Heart left ventricle (tissue), 16 donors: Measurements from ENCODE around the gene GGT6. TPM values are rescaled to one million over a fixed set of nuclear protein-coding genes. Genes with fewer than 3 reads are reported as not detected.

Experiments used
- ATAC-seq, 4 donors: fragments of 200-7000 bp; cut with Tn5 transposase; one replicate each; pipeline ENCODE4 v1.9.1; 2020 to 2022; ENCODE audit warnings: moderate library complexity in 4 of 4, mild to moderate bottlenecking in 3 of 4, moderate number of reproducible peaks in 1 of 4
- DNase-seq, 5 donors: peaks; one replicate each; pipeline ENCODE4 v3.0.0-alpha.2; 2020
- H3K27ac ChIP-seq, 12 donors: fragments of 200-600 bp; sonication (generic) in 4 of 12; one replicate each; pipeline versions ENCODE4 v1.5.0 to v1.8.0; 2016 to 2022; ENCODE audit warnings: mild to moderate bottlenecking in 2 of 12
- H3K27me3 ChIP-seq, 9 donors: fragments of 200-600 bp; sonication (generic) in 2 of 9; one replicate each; pipeline versions ENCODE4 v1.5.1 to v1.8.0; 2016 to 2022; ENCODE audit warnings: mild to moderate bottlenecking in 3 of 9
- H3K36me3 ChIP-seq, 9 donors: fragments of 200-600 bp; sonication (generic) in 2 of 9; one replicate each; pipeline versions ENCODE4 v1.5.0 to v1.8.0; 2018 to 2022; ENCODE audit warnings: mild to moderate bottlenecking in 2 of 9
- H3K4me1 ChIP-seq, 12 donors: fragments of 200-600 bp; sonication (generic) in 4 of 12; one replicate each; pipeline versions ENCODE4 v1.5.0 to v1.8.0; 2016 to 2022; ENCODE audit warnings: mild to moderate bottlenecking in 3 of 12
- H3K4me3 ChIP-seq, 12 donors: fragments of 200-600 bp; sonication (generic) in 4 of 12; one replicate each; pipeline versions ENCODE4 v1.5.0 to v1.8.0; 2017 to 2022; ENCODE audit warnings: mild to moderate bottlenecking in 9 of 12, moderate library complexity in 4 of 12
- H3K9me3 ChIP-seq, 12 donors: fragments of 200-600 bp; sonication (generic) in 4 of 12; one replicate each; pipeline versions ENCODE4 v1.5.0 to v1.8.0; 2016 to 2022; ENCODE audit warnings: mild to moderate bottlenecking in 1 of 12
- CTCF ChIP-seq, 12 donors: fragments of 200-600 bp; sonication (generic) in 4 of 12; IDR thresholded peaks; one replicate each; pipeline versions ENCODE4 v1.5.0 to v1.8.0; 2018 to 2022; ENCODE audit warnings: antibody characterized with exemption in 12 of 12, mild to moderate bottlenecking in 5 of 12
- POLR2A ChIP-seq, 2 donors: fragments of 450-650 bp; IDR thresholded peaks; one replicate each; pipeline ENCODE4 v1.6.1; 2017; ENCODE audit warnings: antibody characterized with exemption in 2 of 2, mild to moderate bottlenecking in 2 of 2, moderate library complexity in 2 of 2
- WGBS, 4 donors: extraction: QIAGEN DNeasy Blood & Tissue Kit in 2 of 4; methylation state at CpG; one replicate each; pipeline versions ENCODE4 v1.1.5 to v1.1.7; 2013 to 2018; 5-methylcytosine and 5-hydroxymethylcytosine counted together
- intact Hi-C, 10 donors: fragments of 100-400 bp; cut with DNase I; formaldehyde crosslinking; loops; one replicate each; pipeline versions ENCODE4 v1.11.1 to v1.14.2; 2022
- polyA plus RNA-seq, 2 donors: library from polyadenylated mRNA; stranded (reverse); fragments of 200-250 nt; gene quantifications; one replicate each; pipeline ENCODE4 v1.2.3, GENCODE V29; 2013
- total RNA-seq, 9 donors: library from RNA; depleted of rRNA in 2 of 9; stranded (reverse); fragments of >200 nt in 2 of 9; fragmentation: NEBNext Ultra II Directional in 3 of 9; extraction: Animal tissue kit (Norgen Biotek cat#: 25700) in 3 of 9; gene quantifications; one replicate each; pipeline versions ENCODE4 v1.1.0 to v1.2.4, GENCODE V29; 2016 to 2023
- donor health status: ischemic (EF 13 %, LVEDD 7.1; RV severe dilation, severe dysfunction).
- donor health status: healthy with polysubstance abuse.
- donor health status: DM: no; HTN: yes; CAD: no.
- donor health status: DM: no; HTN: no; CAD: no.
- donor health status: ischemic (EF 25% LVEDD 6.9; RV normal size, moderate dysfunction).
- donor health status: ischemic (EF 25% LVEDD 5.7; RV mildly dilated, moderate dysfunction).
- donor health status: healthy.
- donor health status: DM: yes; HTN: yes; CAD: no.
- donor health status: ischemic (EF 35%, LVEDD 5.7; RV mildly dilated, moderate dysfunction).
- donor health status: nonischemic (EF 11% LVEDD 7.7; RV severe dilation, severe dysfunction).
- donor health status: DM: yes; HTN: yes; CAD: no.
- donor health status: PGD.
- donor health status: ischemic (EF 29% LVEDD 5.4; RV normal size, mild dysfunction).
- donor health status: nonischemic (EF 23%, LVEDD 6.1; RV moderate dilation, normal function).

Gene GGT6
- total and polyA plus RNA-seq, 11 donors: not detected

DNA sequence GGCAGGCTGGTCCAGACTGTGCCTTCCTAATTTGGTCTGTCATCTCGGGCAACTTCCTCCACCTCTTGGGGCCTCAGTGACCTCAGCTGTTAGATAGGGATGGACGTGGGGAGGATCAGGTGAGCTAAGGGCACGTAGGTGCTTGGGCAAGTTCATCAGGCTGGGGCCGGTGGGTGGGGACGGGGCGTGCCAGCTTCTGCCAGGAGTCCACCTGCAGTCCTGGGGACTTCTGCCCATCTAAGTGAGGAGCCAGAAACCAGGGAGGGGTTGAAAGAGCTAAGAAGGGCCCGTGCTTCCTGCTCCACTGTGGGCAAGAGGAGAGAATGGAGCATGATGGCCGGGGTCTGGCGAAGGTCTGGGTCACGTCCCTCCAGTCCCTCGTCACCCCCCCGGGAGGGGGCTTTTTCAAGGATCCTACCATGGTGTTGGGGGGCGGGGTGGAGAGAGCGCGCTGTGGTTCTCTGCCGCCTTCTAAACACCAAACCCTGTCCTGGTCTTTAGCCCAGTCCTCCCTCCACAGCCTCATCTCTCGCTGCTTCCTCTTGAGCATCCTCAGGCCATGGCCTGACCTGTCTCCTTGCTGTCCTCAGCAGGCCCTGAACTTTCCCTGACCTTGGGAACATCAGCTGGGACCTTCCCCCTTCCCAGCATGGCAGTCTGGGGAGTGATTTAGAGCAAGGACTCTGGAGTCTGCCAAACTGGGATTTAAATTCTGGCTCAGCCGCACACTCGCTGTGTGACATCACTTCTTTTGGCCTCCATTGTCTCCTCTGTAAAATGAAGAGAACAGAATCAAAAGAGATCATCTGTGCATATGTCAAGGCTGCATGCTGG lies 40.1 kb downstream of the GGT6 start:
- DNase-seq: no peak
- peaks cover 10 to 53% (median 41%) of the 10 kb centered on the region in 12 donors for H3K4me1 ChIP-seq
- H3K36me3 ChIP-seq: peaks cover 0 to 3% (median 0%) of the 10 kb centered on the region in 9 donors
- no peaks in the 10 kb centered on the region for H3K27me3 ChIP-seq
- H3K9me3 ChIP-seq: no peaks in the 10 kb centered on the region
- no peak for TF ChIP-seq POLR2A (IDR thresholded peaks at IDR 0.05)
- TF ChIP-seq CTCF (IDR thresholded peaks at IDR 0.05): no peak
- intact Hi-C loops: no loop called here
- H3K27ac ChIP-seq: peak overlapping the region; percentile 77 to 93 (median 90)
- no peak for ATAC-seq
- no peak overlapping the region for H3K4me3 ChIP-seq
- WGBS, 4 donors: 82 to 88% (median 84%) methylated on average over 19 of the region's 19 CpGs

GRCh38 chr17:4519361-4519788 lies 41.0 kb downstream of the GGT6 start:
- Histone ChIP-seq H3K27ac (peak overlapping the region; percentile 77 to 93 (median 90)), H3K4me1 (peaks cover 10 to 53% (median 41%) of the 10 kb centered on the region in 12 donors)
- WGBS, 4 donors: 10 to 73% (median 53%) methylated on average over 6 to 14 of the region's 14 CpGs

GRCh38 chr17:4518901-4519300 lies 41.5 kb downstream of the GGT6 start:
- H3K36me3 ChIP-seq: no peaks in the 10 kb centered on the region
- WGBS, 4 donors: 57 to 81% (median 74%) methylated on average over 7 to 10 of the region's 10 CpGs
- H3K27ac ChIP-seq: peak overlapping the region; percentile 74 to 93 (median 89)
- peaks cover 10 to 53% (median 40%) of the 10 kb centered on the region in 12 donors for H3K4me1 ChIP-seq
- peak overlapping the region in 1 of 12 donors; percentile 5 for H3K4me3 ChIP-seq
- DNase-seq (no peak), ATAC-seq (peak in 3 of 4 donors; percentile 13 to 22 (median 20))
- intact Hi-C loops: no loop called here
- H3K9me3 ChIP-seq: no peaks in the 10 kb centered on the region
- H3K27me3 ChIP-seq: no peaks in the 10 kb centered on the region
- TF ChIP-seq POLR2A (IDR thresholded peaks at IDR 0.05): no peak
- TF ChIP-seq CTCF (IDR thresholded peaks at IDR 0.05): no peak

More at GRCh38 chr17:4519361-4519788, 41.0 kb downstream of the GGT6 start:
- Histone ChIP-seq H3K36me3 (no peaks in the 10 kb centered on the region), H3K27me3 (no peaks in the 10 kb centered on the region), H3K4me3 (no peak overlapping the region), H3K9me3 (no peaks in the 10 kb centered on the region)
- TF ChIP-seq POLR2A (IDR thresholded peaks at IDR 0.05) (no peak), CTCF (IDR thresholded peaks at IDR 0.05) (no peak)
- intact Hi-C loops: no loop called here
- DNase-seq: peak; percentile 79 to 90 (median 85)
- ATAC-seq: peak; percentile 70 to 81 (median 74)

- Histone ChIP-seq H3K27me3 (no peaks in the 10 kb centered on the region), H3K27ac (peak overlapping the region in 1 of 12 donors; percentile 18), H3K4me3 (no peak overlapping the region), H3K9me3 (no peaks in the 10 kb centered on the region), H3K4me1 (peaks cover 10 to 49% (median 30%) of the 10 kb centered on the region in 12 donors), H3K36me3 (no peaks in the 10 kb centered on the region)
- 72 to 76% (median 74%) methylated on average over 11 of the region's 11 CpGs for WGBS, 4 donors
- DNase-seq: no peak
- intact Hi-C loops: no loop called here
- TF ChIP-seq CTCF (IDR thresholded peaks at IDR 0.05) (no peak), POLR2A (IDR thresholded peaks at IDR 0.05) (no peak)
- ATAC-seq: no peak
These were observed 43.6 kb downstream of the GGT6 start for GRCh38 chr17:4516735-4517134.
